ENCODE data around the gene SUSD2.
A peak's percentile ranks its signal among the peaks of the same experiment; 100 is the strongest.
"Not testable (repeated sequence)": the region's sequence is repeated elsewhere in the genome, so short reads cannot be mapped to it uniquely, and the experiment has no call there.

The SUSD2 gene

DNA sequence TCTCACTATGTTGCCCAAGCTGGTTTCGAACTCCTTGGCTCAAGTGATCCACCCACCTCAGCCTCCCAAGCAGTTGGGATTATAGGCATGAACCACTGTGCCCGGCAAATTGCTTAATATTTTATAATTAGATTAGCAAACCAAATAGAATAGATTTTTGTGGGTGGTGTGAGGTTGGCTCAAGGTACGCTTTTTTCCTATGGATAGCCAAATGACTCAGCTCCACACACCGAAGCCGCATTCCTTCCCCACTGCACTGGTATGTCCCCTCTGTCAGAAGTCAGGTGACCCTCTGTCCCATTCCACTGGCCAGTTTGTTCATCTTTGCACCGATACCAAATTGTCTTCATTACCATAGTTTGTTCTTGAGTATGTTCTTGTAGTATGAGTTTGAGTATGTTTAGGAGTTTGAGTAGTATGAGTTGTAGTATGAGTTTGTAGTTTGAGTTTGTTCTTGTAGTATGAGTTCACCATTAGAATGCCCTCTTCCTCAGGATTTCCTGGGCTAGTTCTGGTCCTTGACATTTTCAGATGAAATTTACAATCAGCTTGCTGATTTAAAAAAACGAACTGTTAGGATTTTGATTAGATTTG is 19.4 kb downstream of the SUSD2 start:
- no peak overlapping the region for H3K27ac ChIP-seq (ENCODE audit: low read depth in 2 of 2, low read length in 2 of 2)
- no peak overlapping the region for H3K9ac ChIP-seq (ENCODE audit: low read depth in 1 of 2, low read length in 2 of 2)
- no peaks in the 10 kb centered on the region for H3K27me3 ChIP-seq (ENCODE audit: control insufficient read depth in 2 of 2, insufficient read depth in 2 of 2, low read length in 2 of 2)
- H3K9me3 ChIP-seq (ENCODE audit: control insufficient read depth in 2 of 2, low read length in 2 of 2), result no peaks in the 10 kb centered on the region
- peaks cover 5 to 8% of the 10 kb centered on the region in 2 donors for H3K4me1 ChIP-seq (ENCODE audit: control insufficient read depth in 2 of 2, insufficient read depth in 2 of 2, low read length in 2 of 2)
- no peak overlapping the region for H3K4me3 ChIP-seq (ENCODE audit: low read length in 2 of 2)
- no peaks in the 10 kb centered on the region for H3K36me3 ChIP-seq (ENCODE audit: control insufficient read depth in 2 of 2, insufficient read depth in 2 of 2, low read length in 2 of 2)

DNA sequence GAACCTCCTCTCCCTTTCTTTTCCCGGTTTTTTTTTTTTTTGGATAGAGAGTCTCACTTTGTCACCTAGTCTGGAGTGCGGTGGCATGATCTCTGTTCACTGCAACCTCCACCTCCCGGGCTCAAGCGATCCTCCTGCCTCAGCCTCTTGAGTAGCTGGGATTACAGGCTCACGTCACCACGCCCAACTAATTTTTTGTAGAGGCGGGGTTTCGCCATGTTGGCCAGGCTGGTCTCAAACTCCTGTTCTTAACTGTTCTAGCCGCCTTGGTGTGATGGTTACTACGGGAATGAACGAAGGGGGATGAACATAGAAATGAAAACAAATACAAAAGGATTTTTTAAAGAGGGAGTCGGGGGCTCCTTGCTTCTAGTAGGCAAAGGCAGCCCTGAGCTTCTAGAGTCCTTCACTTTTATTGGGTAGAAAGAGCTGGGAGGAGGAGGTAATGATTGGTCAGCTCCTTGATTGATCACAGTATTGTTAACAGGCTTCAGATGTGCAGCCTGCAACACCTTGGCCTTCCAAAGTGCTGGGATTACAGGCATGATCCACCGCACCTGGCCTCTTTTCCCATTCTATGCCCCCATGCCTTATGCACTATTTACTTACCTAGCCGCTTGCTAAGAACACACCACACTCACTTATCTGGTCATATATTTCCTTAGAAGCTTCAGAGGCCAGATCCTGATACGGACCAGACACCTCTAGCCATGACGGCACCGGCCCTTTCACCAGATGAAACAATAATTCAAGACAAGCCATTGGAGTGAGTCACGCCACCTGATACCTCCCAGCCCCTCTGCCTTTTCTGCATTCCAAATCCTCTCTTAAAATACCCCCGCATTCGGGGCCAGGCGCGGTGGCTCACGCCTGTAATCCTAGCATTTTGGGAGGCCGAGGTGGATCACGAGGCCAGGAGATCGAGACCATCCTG is 20.7 kb downstream of the SUSD2 start:
- Histone ChIP-seq H3K4me1 (ENCODE audit: control insufficient read depth in 2 of 2, insufficient read depth in 2 of 2, low read length in 2 of 2) (peaks cover 0 to 3% of the 10 kb centered on the region in 2 donors), H3K9ac (ENCODE audit: low read depth in 1 of 2, low read length in 2 of 2) (no peak overlapping the region), H3K4me3 (ENCODE audit: low read length in 2 of 2) (no peak overlapping the region), H3K27ac (ENCODE audit: low read depth in 2 of 2, low read length in 2 of 2) (no peak overlapping the region), H3K36me3 (ENCODE audit: control insufficient read depth in 2 of 2, insufficient read depth in 2 of 2, low read length in 2 of 2) (no peaks in the 10 kb centered on the region), H3K9me3 (ENCODE audit: control insufficient read depth in 2 of 2, low read length in 2 of 2) (no peaks in the 10 kb centered on the region), H3K27me3 (ENCODE audit: control insufficient read depth in 2 of 2, insufficient read depth in 2 of 2, low read length in 2 of 2) (no peaks in the 10 kb centered on the region)

DNA sequence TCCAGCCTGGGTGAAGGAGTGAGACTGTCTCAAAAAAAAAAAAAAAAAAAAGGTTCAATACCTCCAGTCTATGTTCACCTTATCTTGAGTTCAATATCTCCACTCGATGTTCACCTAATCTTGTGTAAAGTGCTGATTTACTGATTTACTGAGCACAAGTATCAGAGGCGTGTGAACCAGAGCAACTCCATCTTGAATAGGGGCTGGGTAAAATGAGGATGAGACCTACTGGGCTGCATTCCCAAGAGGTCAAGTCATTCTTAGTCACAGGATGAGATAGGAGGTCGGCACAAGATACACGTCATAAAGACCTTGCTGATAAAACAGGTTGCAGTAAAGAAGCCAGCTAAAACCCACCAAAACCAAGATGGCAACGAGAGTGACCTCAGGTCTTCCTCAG is 22.6 kb downstream of the SUSD2 start:
- H3K4me1 ChIP-seq (ENCODE audit: control insufficient read depth in 2 of 2, insufficient read depth in 2 of 2, low read length in 2 of 2), result peaks cover 8 to 16% of the 10 kb centered on the region in 2 donors
- H3K9ac ChIP-seq (ENCODE audit: low read depth in 1 of 2, low read length in 2 of 2); H3K9me3 ChIP-seq (ENCODE audit: control insufficient read depth in 2 of 2, low read length in 2 of 2): not testable (repeated sequence)

DNA sequence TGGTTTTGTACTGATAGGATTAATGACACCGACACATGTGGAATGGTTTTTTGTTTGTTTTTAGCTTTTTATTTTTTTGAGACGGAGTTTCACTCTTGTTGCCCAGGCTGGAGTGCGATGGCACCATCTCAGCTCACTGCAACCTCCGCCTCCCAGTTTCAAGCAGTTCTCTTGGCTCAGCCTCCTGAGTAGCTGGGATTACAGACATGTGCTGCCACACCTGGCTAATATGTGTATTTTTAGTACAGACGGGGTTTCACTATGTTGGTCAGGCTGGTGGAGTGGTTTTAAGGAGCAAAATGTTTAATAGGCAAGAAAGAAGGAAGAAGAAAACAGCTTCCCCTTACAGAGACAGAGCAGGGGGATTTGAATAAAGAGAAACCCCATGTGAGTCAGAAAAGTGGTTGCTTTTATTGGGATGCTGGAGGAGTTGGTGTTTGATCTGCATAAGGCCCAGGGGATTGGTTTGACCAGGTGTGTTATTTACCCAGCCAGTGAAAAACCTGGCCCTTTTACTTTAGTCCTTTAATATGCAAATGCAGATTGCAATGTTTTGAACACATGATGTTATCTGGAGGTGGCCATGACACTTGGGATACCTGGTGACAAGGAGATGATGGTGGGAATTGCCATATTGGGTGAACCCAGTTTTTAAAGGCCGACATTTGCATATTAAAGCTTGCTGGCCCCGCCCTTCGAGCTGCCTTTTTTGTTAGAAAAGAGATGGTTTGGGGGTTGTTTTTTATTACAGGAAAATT is 24.3 kb downstream of the SUSD2 start:
- H3K9me3 ChIP-seq (ENCODE audit: control insufficient read depth in 2 of 2, low read length in 2 of 2), result no peaks in the 10 kb centered on the region
- H3K9ac ChIP-seq (ENCODE audit: low read depth in 1 of 2, low read length in 2 of 2), result no peak overlapping the region
- no peaks in the 10 kb centered on the region for H3K27me3 ChIP-seq (ENCODE audit: control insufficient read depth in 2 of 2, insufficient read depth in 2 of 2, low read length in 2 of 2)
- H3K4me1 ChIP-seq (ENCODE audit: control insufficient read depth in 2 of 2, insufficient read depth in 2 of 2, low read length in 2 of 2), result peaks cover 8 to 16% of the 10 kb centered on the region in 2 donors
- H3K4me3 ChIP-seq (ENCODE audit: low read length in 2 of 2), result no peak overlapping the region
- no peaks in the 10 kb centered on the region for H3K36me3 ChIP-seq (ENCODE audit: control insufficient read depth in 2 of 2, insufficient read depth in 2 of 2, low read length in 2 of 2)
- H3K27ac ChIP-seq (ENCODE audit: low read depth in 2 of 2, low read length in 2 of 2), result no peak overlapping the region

More for the DNA sequence above, 22.6 kb downstream of the SUSD2 start:
- H3K4me3 ChIP-seq (ENCODE audit: low read length in 2 of 2); H3K27me3 ChIP-seq (ENCODE audit: control insufficient read depth in 2 of 2, insufficient read depth in 2 of 2, low read length in 2 of 2); H3K27ac ChIP-seq (ENCODE audit: low read depth in 2 of 2, low read length in 2 of 2); H3K36me3 ChIP-seq (ENCODE audit: control insufficient read depth in 2 of 2, insufficient read depth in 2 of 2, low read length in 2 of 2): not testable (repeated sequence)

DNA sequence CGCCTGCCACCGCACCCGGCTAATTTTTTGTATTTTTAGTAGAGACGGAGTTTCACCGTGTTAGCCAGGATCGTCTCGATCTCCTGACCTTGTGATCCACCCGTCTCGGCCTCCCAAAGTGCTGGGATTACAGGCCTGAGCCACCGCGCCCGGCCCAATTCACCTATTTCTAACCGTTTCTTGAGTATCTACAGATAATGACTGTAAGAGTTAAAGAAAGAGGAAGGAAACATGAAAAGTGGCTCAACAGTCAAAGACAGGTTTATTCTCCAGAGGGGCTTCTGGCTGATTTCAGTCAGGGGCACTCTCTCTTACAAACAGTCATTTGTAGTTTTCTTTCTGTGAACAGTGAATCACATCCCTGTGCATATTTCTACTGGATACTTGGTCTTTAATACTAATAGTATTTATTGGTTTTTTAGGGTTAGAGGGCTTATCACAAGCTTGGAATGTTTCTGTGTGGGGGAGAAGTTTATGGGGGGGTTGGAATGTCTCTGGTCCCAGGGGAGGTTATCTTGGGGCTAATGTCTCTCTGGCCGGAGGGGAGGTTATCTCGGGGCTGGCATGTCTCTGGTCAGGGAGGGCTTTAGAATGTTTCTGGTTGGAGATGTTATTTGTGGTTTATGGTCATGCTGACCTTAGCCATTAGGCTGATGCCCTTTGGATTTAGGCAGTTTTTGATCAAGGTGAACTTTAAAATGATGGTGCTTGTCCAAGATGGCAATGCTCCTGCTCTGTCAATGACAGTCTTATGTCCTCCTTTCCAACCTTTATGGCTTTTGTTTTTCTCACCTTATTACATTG is 25.4 kb downstream of the SUSD2 start:
- H3K4me3 ChIP-seq (ENCODE audit: low read length in 2 of 2); H3K9ac ChIP-seq (ENCODE audit: low read depth in 1 of 2, low read length in 2 of 2); H3K36me3 ChIP-seq (ENCODE audit: control insufficient read depth in 2 of 2, insufficient read depth in 2 of 2, low read length in 2 of 2); H3K9me3 ChIP-seq (ENCODE audit: control insufficient read depth in 2 of 2, low read length in 2 of 2); H3K27ac ChIP-seq (ENCODE audit: low read depth in 2 of 2, low read length in 2 of 2); H3K27me3 ChIP-seq (ENCODE audit: control insufficient read depth in 2 of 2, insufficient read depth in 2 of 2, low read length in 2 of 2): not testable (repeated sequence)
- H3K4me1 ChIP-seq (ENCODE audit: control insufficient read depth in 2 of 2, insufficient read depth in 2 of 2, low read length in 2 of 2), result peaks cover 8 to 16% of the 10 kb centered on the region in 2 donors

DNA sequence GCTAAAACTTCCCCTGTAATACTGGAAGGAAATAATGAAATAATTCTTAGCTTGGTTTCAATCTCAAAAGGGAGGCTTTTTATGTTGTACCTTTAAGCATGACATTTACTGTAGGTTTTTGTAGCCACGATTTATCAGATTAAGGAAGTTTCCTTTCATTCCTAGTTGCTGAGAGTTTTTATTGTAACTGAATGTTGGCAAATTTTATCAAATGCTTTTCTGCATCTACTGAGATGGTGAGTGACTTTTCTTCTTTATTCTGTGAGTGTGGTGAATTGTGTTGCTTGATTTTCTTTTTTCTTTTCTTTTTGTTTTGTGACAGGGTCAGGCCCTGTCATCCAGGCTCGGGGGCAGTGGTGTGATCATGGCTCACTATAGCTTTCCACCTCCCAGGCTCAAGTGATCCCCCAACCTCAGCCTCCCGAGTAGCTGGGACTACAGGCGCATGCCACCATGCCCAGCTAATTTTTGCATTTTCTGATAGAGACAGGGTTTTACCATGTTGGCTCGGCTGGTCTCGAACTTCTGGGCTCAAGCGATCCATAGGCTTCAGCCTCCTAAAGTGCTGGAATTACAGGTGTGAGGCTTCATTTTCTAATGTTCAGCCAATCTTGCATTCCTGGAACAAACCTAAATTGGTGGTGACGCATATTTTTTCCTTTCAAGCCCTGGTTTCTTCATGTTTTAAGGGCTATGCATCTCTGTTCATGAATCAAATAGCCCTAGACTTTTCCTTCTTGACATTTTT is 26.2 kb downstream of the SUSD2 start:
- Histone ChIP-seq H3K4me3 (ENCODE audit: low read length in 2 of 2) (no peak overlapping the region), H3K4me1 (ENCODE audit: control insufficient read depth in 2 of 2, insufficient read depth in 2 of 2, low read length in 2 of 2) (peaks cover 8 to 16% of the 10 kb centered on the region in 2 donors), H3K9me3 (ENCODE audit: control insufficient read depth in 2 of 2, low read length in 2 of 2) (no peaks in the 10 kb centered on the region), H3K36me3 (ENCODE audit: control insufficient read depth in 2 of 2, insufficient read depth in 2 of 2, low read length in 2 of 2) (no peaks in the 10 kb centered on the region), H3K27me3 (ENCODE audit: control insufficient read depth in 2 of 2, insufficient read depth in 2 of 2, low read length in 2 of 2) (no peaks in the 10 kb centered on the region), H3K9ac (ENCODE audit: low read depth in 1 of 2, low read length in 2 of 2) (peak overlapping the region in 1 of 2 donors; percentile 26), H3K27ac (ENCODE audit: low read depth in 2 of 2, low read length in 2 of 2) (peak overlapping the region; percentile 33 to 76)

DNA sequence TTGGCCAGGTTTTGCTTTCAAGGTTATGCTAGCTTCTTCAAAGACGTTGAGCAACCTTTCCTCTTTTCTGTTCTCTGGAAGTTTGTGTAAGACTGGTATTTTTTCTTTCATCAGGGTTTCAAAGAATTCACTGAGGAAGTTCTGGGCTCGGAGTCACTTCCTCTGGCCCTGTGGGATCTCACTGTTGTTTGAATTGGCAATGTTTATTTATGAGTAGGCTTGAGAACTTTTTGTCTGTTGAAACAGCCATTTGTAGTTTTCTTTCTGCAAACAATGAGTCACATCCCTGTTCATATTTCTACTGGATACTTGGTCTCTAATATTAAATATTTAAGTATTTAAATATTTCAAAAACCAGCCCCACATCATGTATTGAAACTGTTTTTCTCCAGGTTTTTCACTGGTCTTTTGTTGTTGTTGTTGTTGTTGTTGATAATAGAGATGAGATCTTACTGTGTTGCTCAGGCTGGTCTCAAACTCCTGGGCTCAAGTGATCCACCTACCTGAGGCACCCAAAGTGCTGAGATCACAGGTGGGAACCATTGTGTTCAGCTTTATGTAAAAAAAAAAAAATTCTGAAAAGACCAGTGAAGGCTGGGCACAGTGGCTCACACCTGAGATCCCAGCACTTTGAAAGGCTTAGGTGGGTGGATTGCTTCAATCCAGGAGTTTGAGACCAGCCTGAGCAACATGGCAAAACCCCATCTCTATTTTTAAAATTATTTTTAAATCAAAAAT is 26.9 kb downstream of the SUSD2 start:
- Histone ChIP-seq H3K27me3 (ENCODE audit: control insufficient read depth in 2 of 2, insufficient read depth in 2 of 2, low read length in 2 of 2) (no peaks in the 10 kb centered on the region), H3K4me1 (ENCODE audit: control insufficient read depth in 2 of 2, insufficient read depth in 2 of 2, low read length in 2 of 2) (peaks cover 8 to 16% of the 10 kb centered on the region in 2 donors), H3K4me3 (ENCODE audit: low read length in 2 of 2) (no peak overlapping the region), H3K27ac (ENCODE audit: low read depth in 2 of 2, low read length in 2 of 2) (peak overlapping the region; percentile 56 to 76), H3K9ac (ENCODE audit: low read depth in 1 of 2, low read length in 2 of 2) (peak overlapping the region in 1 of 2 donors; percentile 26), H3K9me3 (ENCODE audit: control insufficient read depth in 2 of 2, low read length in 2 of 2) (no peaks in the 10 kb centered on the region), H3K36me3 (ENCODE audit: control insufficient read depth in 2 of 2, insufficient read depth in 2 of 2, low read length in 2 of 2) (no peaks in the 10 kb centered on the region)

DNA sequence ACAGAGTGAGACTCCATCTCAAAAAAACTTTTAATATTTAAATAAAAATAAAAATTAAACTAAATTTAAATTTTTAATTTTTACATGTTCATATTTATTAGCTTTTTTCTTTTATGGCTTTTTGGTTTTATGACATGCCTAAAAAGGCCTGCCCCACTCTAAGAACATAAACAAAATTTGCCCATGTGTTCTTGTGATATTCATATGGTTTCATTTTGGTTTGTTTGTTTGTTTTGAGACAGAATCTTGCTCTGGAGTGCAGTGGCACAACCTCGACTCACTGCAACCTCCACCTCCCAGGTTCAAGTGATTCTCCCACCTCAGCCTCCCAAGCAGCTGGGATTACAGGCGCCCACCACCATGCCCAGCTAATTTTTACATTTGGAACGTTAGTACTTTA is 27.7 kb downstream of the SUSD2 start:
- Histone ChIP-seq H3K4me1 (ENCODE audit: control insufficient read depth in 2 of 2, insufficient read depth in 2 of 2, low read length in 2 of 2) (peaks cover 8 to 16% of the 10 kb centered on the region in 2 donors), H3K9me3 (ENCODE audit: control insufficient read depth in 2 of 2, low read length in 2 of 2) (no peaks in the 10 kb centered on the region), H3K4me3 (ENCODE audit: low read length in 2 of 2) (no peak overlapping the region), H3K9ac (ENCODE audit: low read depth in 1 of 2, low read length in 2 of 2) (no peak overlapping the region), H3K27ac (ENCODE audit: low read depth in 2 of 2, low read length in 2 of 2) (no peak overlapping the region), H3K36me3 (ENCODE audit: control insufficient read depth in 2 of 2, insufficient read depth in 2 of 2, low read length in 2 of 2) (no peaks in the 10 kb centered on the region), H3K27me3 (ENCODE audit: control insufficient read depth in 2 of 2, insufficient read depth in 2 of 2, low read length in 2 of 2) (no peaks in the 10 kb centered on the region)

DNA sequence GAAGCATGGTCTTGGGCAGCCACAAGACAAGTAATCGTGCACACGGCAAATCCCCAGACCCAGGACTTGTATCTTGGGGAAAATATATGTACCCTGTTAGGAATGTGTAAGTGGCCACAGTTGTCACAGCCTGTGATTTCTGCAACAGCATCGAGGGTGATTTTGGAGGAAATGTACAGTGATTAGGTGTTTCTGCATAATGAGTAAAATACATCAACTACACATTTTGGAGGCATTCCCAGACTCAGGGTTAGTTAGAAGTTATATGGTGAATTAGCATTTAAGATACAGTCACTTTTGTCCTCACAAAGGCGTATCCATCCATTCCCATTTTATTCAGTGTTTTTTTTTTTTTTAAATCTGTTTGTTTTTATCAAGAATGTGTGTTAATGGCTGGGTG is 28.4 kb downstream of the SUSD2 start:
- Histone ChIP-seq H3K4me1 (ENCODE audit: control insufficient read depth in 2 of 2, insufficient read depth in 2 of 2, low read length in 2 of 2) (peaks cover 8 to 16% of the 10 kb centered on the region in 2 donors), H3K4me3 (ENCODE audit: low read length in 2 of 2) (no peak overlapping the region), H3K36me3 (ENCODE audit: control insufficient read depth in 2 of 2, insufficient read depth in 2 of 2, low read length in 2 of 2) (no peaks in the 10 kb centered on the region), H3K9ac (ENCODE audit: low read depth in 1 of 2, low read length in 2 of 2) (no peak overlapping the region), H3K27me3 (ENCODE audit: control insufficient read depth in 2 of 2, insufficient read depth in 2 of 2, low read length in 2 of 2) (no peaks in the 10 kb centered on the region), H3K9me3 (ENCODE audit: control insufficient read depth in 2 of 2, low read length in 2 of 2) (no peaks in the 10 kb centered on the region), H3K27ac (ENCODE audit: low read depth in 2 of 2, low read length in 2 of 2) (no peak overlapping the region)

Data from mucosa of rectum (tissue), 2 donors.